Suppressor macrophage treated with lipopolysaccharide for 4 hours (primary cell): ENCODE results near the gene UVRAG.

ENCODE experiments used
- DNase-seq: peaks from one replicate; pipeline ENCODE4 v3.0.0-alpha.2; 2020

The UVRAG gene

DNA sequence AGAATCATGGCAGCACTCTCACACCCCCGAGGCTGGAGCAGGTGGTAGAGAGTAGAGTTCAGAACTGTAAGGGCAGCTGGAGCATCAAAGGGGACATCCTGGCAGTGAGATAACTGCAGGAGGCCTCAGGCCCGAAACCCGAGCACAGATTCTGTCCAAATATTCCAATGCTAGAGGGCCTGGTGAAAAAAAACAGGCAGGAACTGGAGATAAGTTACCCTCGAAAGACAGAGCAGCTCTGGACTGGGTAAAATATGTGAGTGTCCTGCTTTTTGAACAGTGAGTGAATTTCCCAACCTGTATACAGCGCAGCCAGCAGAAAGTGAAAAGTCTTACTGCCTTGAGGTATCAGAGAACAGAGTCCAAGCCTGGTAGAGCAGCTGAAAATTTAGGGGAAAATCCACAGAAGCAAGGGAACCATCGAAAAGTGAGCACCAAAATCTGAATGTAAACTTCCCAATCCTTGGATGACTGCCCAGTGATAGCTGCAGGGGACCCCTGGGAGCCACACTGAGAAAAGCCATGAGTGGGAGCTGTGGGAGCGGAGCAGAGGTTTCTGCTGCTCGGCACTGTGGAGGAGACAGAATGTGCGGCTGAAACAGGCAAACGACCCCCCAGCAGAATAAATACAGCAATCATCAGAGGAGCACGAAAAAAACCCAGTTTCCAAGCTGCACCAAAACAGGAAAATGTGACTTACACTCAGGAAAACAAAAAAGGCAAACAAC lies 340.7 kb downstream of the UVRAG start:
- DNase-seq = no peak

DNA sequence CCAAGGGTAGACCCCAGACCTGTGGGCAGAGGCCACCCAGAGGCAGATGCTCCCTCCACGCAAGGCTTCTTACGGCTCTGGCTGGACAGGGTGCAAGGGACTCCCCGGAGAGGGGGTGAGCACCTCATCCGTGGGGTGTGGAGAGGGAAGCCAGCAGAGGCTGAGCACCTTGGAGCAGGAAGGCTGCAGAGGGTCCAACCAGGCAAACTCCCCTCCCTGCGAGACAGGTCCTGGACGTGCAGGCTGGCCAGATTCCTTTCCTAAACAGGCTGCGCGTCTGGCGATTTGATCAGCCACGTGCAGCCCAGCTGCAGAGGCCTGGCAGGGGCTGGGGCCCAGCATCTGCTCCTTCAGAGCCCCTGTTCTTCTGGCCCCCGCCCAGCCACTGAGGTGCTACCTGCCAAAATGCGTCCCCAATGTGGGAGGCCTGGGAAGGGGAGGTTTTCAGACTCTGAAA lies 342.0 kb downstream of the UVRAG start:
- DNase-seq = no peak

DNA sequence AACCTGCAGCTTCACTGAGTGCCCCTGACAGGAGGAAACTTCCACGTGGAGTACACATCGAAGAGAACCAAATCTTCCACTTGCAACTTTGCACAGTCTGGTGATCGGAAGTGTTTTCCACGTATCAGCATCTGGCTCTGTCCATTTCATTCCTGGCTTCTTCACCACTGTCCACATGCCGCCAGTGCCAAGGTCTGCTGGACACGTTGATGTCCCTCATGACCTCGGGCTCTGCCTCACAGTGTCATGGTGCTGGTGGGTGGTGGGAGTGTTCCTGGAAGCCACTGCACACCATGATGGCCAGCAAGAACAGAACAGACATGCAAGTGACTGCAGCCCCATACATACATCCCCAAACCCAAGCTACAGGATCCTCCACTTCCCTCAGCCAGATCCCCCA lies 342.9 kb downstream of the UVRAG start:
- DNase-seq = no peak

DNA sequence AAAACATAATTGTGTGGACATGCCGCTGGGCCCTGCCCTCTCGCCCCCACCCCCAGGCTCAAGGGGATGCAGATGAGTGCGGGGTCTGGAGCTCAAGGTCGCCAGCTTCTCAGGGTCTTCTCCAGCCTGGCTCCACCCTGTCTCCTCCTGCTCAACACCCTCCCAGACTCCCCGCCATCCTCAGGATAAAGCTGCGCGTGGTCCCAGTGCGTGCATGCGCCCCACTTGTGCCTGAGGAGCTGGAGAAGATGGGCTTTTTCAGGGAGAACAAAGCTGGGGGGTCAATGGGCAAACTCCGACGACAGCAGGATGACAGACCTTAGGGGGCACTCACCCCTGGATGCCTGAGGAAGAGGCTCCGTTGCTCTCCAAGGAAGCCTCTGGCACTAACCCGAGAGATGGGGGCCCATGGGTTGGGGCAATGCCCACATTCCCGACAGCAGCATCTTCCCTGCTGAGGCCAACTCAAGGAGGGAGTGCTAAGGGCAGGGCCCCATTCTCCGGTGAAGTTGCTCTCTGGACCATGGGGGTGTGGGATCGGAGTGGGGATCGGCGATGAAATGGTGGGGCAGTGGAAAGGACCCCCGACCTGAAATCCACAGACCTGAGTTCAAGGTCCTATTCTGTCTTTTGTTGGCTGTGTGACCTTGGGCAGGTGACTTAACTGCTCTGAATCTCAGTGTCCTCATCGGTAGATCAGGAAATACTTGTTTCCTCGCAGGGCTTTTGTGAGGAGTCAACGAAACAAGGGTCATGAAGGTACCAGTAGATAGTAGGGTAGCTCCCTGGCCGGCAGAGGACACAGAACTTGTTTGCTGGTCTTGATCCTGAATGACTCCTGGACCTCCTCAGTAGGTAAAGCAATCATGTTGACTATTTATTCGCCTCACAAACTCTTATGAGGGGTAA lies 343.6 kb downstream of the UVRAG start:
- DNase-seq = no peak

- no peak for DNase-seq
Observed at GRCh38 chr11:76159303-76159937, 344.4 kb downstream of the UVRAG start.

- no peak for DNase-seq
Observed at GRCh38 chr11:76159983-76160661, 345.1 kb downstream of the UVRAG start.

DNA sequence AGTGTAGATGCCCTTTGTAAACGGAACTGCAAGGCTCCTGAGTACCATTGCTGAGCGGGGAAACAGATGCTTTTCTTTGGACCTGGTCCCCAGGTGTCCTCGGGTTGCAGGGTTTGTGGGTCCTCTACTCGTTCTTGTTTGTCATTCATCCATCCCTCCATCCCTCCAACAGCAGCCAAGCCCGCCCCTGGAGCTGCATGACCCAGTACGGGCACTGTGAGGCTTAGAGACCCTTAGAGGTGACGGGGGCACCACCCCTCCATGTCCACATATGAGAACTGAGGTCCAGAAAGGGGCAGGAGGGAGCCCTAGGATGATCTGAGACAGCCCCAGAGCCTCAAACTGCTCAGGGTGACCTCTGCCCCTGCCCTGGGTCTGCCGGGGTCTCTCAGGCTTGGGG lies 345.8 kb downstream of the UVRAG start:
- DNase-seq = no peak

GRCh38 chr11:76161261-76161961 lies 346.4 kb downstream of the UVRAG start:
- DNase-seq = no peak

- no peak for DNase-seq
Observed at GRCh38 chr11:76162336-76163288, 347.6 kb downstream of the UVRAG start.

- no peak for DNase-seq
Observed at GRCh38 chr11:76163289-76163880, 348.4 kb downstream of the UVRAG start.

DNA sequence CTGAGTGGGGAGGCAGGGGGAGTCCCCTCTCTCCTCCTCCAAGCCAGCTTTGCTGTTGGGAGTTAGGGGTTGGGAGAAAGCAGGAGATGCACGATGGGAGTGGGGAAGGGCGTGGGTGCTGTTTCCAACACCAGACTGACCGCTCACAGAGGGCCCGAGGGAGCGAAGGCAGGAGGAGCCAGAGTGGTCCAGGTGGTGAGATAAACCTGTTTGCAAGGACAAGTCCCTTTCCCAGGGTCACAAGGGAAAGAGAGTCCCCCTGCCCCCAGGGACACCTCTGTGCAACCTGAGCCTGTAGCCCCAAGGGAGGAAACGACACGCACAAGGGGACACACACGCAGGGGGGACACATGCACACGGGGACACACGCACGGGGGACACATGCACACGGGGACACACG lies 349.1 kb downstream of the UVRAG start:
- DNase-seq = no peak

DNA sequence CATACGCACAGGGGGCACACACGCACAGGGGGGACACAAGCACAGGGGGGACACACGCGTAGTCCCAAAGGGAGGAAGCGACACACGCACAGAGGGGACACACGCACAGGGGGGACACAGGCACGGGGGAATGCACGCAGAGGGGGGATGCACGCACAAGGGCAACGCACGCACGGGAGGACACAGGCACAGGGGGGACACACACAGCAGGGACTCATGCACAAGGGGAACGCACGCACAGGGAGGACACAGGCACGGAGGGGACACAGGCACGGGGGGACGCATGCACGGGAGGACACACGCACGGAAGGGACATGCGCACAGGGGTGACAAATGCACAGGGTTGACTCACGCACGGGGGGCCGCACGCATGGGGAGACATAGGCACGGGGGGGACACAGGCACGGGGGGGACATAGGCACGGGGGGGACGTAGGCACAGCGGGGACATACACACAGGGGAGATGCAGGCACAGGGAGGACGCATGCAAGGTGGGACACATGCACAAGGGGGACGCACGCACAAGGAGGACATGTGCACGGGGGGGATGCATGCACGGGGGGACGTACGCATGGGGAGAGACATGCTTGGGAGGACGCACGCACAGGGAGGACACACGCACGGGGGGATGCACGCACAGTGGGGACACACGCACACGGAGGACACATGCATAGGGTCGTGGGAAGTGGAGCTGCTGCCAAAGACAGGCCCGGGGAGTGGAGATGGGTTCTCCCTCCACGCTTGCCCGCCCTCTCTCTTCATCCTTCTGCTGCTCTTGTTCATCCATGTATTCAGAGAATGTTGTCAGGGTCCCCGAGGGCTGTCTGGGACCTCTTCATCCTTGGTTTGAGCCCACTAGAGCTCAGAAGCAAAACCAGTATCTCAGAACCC lies 350.1 kb downstream of the UVRAG start:
- DNase-seq = no peak

DNA sequence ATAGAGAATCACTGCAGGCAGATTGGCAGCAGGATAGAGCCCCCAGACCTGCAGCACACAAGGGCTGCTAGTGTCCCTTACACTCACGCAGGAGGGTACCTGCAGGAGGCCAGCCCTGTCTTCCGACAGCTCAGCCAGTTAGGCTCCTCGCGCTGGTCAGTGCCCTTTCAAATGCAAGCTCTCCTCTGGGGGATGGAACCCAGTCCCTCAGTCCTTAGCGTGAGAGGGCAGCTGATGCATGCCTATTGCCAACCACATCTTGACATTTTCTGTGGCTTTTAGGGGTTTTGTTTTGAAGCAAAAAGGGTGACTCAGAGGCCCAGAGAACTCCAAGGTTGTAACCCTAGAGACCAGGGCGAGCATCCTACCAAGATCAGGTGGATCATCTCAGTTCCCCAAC lies 351.3 kb downstream of the UVRAG start:
- no peak for DNase-seq

- no peak for DNase-seq
Observed at GRCh38 chr11:76167590-76167989, 352.6 kb downstream of the UVRAG start.

- DNase-seq = no peak
Observed at GRCh38 chr11:76169473-76169896, 354.5 kb downstream of the UVRAG start.

- DNase-seq = no peak
Observed at GRCh38 chr11:76170468-76170867, 355.5 kb downstream of the UVRAG start.

DNA sequence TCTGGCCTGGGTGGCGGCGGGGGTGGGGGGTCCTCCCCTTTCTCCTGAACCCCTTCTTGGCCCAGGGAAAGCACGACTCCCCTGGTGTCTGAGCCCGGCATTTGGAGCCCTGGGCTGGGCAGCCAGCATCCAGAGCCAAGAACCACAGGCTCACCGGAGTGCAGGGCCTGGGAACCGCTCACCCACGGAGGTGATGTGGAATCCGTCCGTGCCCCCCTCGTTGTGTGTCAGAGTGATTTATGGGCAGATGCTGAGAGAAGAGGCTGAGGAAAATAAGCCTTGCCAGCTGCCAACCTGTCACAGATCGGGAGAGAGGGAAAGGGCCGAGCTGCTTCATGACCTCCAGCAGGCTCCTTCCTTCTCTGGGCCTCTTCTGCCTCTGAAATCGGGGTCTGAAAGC lies 357.6 kb downstream of the UVRAG start:
- no peak for DNase-seq

- DNase-seq = no peak
Observed at GRCh38 chr11:76173663-76174062, 358.7 kb downstream of the UVRAG start.

DNA sequence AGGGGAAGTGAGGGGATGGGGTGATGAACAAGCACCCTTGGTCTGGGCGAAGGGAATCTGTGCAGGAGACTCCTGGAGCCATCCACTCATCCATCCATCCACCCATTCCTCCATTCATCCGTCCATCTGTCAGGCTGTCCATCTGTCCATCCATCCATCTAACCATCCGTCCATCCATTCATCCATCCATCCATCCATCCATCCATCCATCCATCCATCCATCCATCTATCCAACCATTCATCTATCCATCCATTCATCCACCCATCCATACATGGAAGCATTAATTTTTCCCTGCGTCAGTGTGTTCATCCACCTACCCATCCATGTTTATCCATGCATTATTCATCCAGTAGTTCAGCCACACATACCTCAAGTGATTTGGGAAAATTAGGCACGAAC lies 359.3 kb downstream of the UVRAG start:
- no peak for DNase-seq

GRCh38 chr11:76175783-76176182 lies 360.8 kb downstream of the UVRAG start:
- DNase-seq = no peak
